Ovary (tissue), 3 donors: ENCODE measurements around the gene HLA-DQA2.

Experiments
- EP300 ChIP-seq: sonication (generic); formaldehyde crosslinking; IDR thresholded peaks from one replicate; pipeline ENCODE4 v1.6.1; 2017; ENCODE audit warnings: antibody characterized with exemption
- POLR2A ChIP-seq: fragments of 450-650 bp; IDR thresholded peaks from one replicate; pipeline ENCODE4 v1.6.1; 2017; ENCODE audit warnings: antibody characterized with exemption, mild to moderate bottlenecking, moderate library complexity
- TF ChIP-seq, protein P1 (sequence below), 3 donors: fragments of 450-650 bp in 2 of 3; fragments of 200-600 bp in 1 of 3; IDR thresholded peaks; one replicate each; pipeline versions ENCODE4 v1.5.1 to v1.8.0; 2016 to 2022; ENCODE audit warnings: antibody characterized with exemption in 3 of 3, mild to moderate bottlenecking in 1 of 3
- donor health status: DM: no; HTN: no; CAD: no.

DNA sequence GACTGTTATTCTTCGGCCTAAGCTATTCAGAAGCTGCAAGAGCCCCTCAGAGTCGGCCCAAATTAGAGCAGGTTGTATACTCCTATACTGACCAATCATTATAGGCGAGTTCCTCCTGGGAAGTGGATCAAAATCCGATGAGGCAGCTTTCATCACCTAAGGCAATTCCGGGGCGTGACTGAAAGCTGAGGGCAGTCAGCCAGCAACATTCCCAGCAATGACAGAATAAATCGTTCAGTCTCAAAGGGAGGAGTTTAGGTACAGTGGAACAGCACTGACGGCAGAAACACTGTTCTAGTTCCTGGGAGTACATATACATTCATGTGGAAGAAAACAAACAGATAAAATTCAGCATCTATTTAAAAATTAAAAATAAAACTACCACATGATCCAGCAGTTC lies 11.4 kb downstream of the HLA-DQA2 start:
- TF ChIP-seq, protein P1, sequence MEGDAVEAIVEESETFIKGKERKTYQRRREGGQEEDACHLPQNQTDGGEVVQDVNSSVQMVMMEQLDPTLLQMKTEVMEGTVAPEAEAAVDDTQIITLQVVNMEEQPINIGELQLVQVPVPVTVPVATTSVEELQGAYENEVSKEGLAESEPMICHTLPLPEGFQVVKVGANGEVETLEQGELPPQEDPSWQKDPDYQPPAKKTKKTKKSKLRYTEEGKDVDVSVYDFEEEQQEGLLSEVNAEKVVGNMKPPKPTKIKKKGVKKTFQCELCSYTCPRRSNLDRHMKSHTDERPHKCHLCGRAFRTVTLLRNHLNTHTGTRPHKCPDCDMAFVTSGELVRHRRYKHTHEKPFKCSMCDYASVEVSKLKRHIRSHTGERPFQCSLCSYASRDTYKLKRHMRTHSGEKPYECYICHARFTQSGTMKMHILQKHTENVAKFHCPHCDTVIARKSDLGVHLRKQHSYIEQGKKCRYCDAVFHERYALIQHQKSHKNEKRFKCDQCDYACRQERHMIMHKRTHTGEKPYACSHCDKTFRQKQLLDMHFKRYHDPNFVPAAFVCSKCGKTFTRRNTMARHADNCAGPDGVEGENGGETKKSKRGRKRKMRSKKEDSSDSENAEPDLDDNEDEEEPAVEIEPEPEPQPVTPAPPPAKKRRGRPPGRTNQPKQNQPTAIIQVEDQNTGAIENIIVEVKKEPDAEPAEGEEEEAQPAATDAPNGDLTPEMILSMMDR (IDR thresholded peaks at IDR 0.05) = no peak
- TF ChIP-seq POLR2A (no peak), EP300 (no peak)
